NCI-H2081 (cell line): ENCODE results near the gene CNTNAP3.
"Not testable (repeated sequence)": the region's sequence is repeated elsewhere in the genome, so short reads cannot be mapped to it uniquely, and the experiment has no call there.

Experiments
- DNase-seq, 2 experiments: peaks; one replicate each; lab custom pipeline; 2025; lab: John Stamatoyannopoulos, UW

CNTNAP3 gene

DNA sequence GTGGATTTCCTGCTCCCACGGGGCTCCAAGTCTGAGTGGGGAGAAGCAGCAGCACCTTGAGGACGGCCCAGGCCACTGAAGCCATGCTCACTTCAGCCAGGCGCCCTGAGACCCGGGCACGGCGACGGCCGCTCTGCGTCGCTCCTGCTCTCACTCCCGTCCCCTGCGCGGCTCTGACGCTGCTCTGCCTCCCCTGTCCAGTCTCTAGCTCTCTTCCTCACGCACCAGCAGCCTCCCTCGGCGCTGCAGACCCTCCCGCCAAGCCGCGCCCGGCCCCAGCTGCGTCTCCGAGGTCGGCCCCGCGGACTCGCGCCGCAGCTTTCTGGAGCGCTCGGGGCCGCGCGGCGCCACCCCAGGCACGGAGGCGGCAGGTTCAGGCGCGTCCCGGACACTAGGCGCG, at the start of gene CNTNAP3:
Gene CNTNAP3, minus strand, starts transcription at position 188 of the 400 bp plus-strand sequence. Its CDS starts 103 bp downstream, at position 85.
- DNase-seq, result not testable (repeated sequence)

GRCh38 chr9:39279995-39280394, 8.0 kb downstream of the CNTNAP3 start:
- DNase-seq, result not testable (repeated sequence)

DNA sequence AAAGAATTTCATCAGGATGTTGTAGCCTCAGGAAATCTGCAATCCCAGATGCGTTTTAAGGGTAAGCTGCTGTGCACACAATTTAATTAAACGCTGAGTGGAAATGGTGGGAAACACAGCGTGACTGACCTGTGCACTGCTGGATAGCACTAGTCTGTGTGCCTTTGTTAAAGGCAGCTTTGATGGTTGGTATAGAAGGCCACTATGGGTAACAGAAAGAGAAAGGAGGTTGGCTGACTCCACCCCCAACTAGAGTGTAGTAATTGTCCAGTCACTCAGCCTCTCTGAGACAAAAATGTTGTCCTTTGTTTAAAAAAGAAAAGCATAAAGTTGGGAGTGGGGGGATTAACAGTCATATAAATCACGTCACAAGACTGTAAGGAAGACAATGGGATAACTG, 45.5 kb downstream of the CNTNAP3 start:
- not testable (repeated sequence) for DNase-seq

GRCh38 chr9:39232130-39232991, 55.6 kb downstream of the CNTNAP3 start:
- DNase-seq, result not testable (repeated sequence)

DNA sequence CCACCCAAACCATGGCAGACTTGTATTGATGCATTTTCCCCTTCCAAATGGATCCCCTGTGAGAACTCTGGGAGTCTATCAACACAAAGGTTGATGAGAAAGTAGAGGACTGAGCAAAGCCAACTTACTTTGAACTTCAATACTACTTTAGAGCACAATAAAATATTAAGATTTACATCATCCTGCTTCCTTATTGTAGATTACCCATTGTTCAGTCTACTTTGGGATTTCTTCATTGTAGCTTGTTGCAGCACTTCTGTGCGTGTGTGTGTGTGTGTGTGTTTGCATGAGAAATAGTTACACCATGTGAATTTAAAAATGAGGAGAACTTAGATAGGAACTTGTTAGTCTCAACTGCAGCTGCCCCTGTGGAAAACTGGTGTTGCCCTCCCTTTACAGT, 72.0 kb downstream of the CNTNAP3 start:
- DNase-seq, result not testable (repeated sequence)

DNA sequence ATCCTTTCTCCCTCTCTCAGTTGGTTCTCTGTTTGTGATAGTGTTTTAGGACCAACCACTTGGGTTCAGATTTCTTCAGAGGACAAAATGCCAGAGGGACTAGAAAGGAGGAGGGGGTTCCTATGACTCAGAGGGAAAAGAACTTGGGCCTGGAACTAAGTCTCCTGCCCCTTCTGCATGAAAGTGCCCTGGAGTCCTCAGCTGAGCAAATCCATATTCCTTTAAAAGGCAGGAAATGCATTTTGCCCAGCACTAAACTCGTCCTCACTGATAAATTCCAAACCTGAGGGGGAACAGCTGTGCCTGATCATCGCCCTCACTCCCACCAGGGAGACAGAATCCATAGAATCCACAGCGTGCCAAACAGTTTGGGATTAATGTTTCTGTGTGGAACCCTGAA, 78.2 kb downstream of the CNTNAP3 start:
- DNase-seq, result not testable (repeated sequence)

GRCh38 chr9:39206643-39207042, 81.3 kb downstream of the CNTNAP3 start:
- not testable (repeated sequence) for DNase-seq

DNA sequence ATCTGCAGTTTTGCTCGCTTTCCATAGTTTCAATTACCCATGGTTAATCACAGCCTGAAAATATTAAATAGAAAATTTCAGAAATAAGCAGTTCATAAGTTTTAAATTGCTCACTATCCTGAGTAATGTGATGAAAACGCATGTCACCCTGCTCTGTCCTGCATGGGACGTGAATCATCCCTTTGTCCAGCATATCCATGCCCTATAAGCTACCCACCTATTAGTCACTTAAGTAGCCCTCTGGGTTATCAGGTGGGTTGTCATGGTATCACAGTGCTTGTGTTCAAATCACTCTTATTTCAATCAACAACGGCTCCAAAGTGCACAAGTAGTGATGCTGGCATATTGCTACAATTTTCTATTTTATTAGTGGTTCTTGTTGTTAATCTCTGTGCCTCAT, 82.1 kb downstream of the CNTNAP3 start:
- DNase-seq, result not testable (repeated sequence)

- not testable (repeated sequence) for DNase-seq
These were observed 87.6 kb downstream of the CNTNAP3 start for GRCh38 chr9:39200412-39200811.

DNA sequence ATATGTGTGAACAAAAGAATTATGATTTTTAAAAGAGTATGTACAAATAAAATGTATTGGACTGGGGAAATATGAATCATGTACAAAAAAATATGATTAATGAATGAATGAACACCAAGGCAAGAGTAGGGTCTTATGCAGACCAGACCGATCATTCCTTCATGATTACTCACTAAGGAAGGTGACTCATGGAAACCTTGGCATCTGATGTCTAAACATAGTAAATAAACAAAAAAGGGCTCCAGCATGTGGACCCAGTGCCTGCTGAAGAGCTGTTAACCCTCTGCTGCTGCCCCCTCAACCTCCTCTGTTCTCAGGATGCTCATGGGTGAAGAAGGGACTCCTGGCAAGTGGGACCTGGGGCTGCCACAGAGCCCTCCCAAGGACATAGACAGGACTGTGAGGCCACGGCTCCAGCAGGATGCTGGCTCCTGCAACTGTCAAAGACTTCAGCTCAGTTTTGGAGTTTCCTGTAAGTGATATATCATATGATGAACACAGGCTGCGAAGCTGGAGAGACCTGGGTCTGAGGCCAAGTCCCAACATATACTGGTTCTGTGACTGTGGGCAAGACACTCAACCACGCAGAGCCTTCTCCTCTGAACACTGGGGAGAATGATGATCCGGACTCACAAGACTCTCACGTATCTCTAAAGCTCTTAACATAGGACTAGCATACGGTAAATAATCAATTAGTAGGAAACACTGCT, 89.8 kb downstream of the CNTNAP3 start:
- DNase-seq, result not testable (repeated sequence)

DNA sequence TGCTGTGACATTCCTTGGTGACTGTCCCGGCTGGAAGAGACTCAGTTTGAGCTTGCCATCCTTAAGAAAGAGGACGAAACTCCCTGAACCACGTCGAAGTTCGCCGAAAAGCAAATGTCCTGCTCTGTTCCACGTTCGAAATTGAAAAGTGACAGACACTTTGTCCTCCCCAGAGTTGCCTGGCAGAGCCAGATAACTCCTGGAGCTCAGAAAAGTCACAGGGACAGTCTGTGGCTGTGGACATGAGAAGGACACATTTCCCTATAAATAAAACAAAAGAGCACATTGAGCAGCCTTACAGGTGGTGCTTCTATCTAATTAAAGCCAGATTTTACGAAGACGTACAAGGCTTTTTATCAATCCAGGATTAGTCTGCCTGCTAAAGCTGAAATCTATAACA, 116.6 kb downstream of the CNTNAP3 start:
- not testable (repeated sequence) for DNase-seq

- DNase-seq, result not testable (repeated sequence)
These were observed 130.3 kb downstream of the CNTNAP3 start for GRCh38 chr9:39157714-39158113.

DNA sequence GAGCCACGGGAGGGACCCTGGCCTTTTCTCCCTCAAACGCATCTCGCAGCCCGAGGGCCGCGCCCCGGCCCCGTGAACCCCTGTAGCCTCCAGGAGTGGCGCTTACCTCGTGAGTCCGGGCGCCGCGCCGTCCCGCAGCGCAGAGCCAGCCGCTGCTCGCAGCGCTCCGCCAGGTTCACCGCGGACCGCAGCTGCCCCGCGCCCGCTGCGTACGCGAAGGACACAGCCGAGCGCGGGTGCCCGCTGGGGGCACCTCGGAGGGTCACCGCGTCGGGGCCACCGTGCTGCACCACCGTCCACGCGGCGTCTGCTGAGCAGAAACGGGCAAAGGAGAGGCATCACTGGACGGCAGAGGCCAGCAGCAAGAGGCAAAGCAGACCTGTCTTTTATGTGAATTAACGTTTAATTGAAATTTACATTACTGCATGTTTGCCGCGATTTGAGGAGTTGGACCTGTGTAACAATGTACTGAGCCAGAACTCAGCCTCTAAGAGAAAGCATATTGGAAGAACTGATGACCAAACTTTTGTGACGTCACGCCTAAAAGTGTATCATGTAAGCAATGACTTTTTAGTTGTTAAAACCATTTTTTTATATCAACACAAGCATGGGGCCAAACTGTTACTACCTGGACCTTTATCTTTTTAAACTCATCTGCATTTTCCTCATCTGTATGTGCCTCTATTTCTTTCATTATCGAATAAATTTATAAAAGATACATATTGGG, 155.0 kb downstream of the CNTNAP3 start:
- DNase-seq, result not testable (repeated sequence)

DNA sequence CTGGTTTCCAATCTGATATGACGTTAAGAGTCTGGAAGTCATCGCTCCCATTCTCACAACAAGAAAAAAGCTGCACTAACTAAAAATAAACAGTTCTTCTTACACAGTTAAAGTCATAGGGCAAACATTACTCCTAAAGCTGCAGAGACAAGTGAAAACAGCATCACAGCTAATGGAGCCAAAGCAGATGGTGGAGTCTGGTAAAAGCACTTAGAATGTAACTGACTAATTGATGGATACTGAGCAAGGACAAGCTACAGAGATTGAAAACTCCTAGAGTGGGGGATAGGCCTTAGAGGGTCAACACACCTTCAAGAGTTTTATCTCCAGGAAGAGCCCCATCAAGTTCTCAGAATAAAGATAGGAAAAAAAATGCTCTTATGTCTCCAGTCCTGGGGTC, 166.6 kb downstream of the CNTNAP3 start:
- not testable (repeated sequence) for DNase-seq

- not testable (repeated sequence) for DNase-seq
These were observed 176.2 kb downstream of the CNTNAP3 start for GRCh38 chr9:39111746-39112145.

GRCh38 chr9:39108145-39108544, 179.8 kb downstream of the CNTNAP3 start:
- no peak for DNase-seq

DNA sequence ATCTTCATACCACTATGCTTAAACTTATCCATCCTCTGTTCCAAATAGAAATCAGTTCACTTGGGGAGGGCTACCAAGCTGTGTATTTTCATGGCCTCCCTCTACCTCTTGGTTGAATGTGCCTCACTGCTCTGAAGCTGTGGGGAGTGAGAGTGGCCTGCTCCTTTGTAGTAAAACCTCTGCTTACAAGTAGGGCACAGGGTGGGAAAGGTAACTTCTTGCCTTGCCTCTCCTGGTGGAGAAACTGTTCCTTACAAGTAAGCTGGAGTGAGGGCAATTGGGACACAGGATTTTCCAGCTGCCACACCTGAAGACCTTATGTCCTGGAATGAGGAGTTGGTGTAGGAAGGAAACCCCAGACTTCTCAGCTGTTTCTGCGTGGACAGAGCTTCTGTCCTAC, 190.8 kb downstream of the CNTNAP3 start:
- DNase-seq, result not testable (repeated sequence)

DNA sequence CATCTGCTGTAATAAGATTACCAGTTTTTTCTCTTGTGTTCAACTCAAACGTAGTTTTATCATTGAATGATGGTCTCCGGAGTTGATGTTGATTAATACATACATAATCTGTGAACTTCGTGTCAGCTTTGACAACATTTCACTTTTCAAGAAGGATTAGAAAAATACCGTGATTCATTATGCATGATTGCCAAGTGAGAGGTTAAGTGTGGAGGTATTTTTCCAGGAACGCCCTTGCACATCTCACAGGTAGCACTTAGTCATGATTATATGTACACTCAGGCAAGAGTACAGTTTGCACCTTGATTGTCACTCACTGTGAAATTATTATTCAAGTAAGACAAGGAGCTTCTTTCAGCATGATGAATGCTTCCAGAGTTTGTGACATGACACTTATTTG, 202.7 kb downstream of the CNTNAP3 start:
- not testable (repeated sequence) for DNase-seq

GRCh38 chr9:39082574-39082973, 205.4 kb downstream of the CNTNAP3 start:
- DNase-seq, result not testable (repeated sequence)

GRCh38 chr9:39080081-39080480, 207.9 kb downstream of the CNTNAP3 start:
- DNase-seq, result not testable (repeated sequence)

GRCh38 chr9:39078621-39079256, 209.2 kb downstream of the CNTNAP3 start:
- not testable (repeated sequence) for DNase-seq

- DNase-seq, result not testable (repeated sequence)
These were observed 214.4 kb downstream of the CNTNAP3 start for GRCh38 chr9:39073537-39073936.
